Karpas-422 (cell line): ENCODE measurements around the gene TMEM117. TPM values are rescaled to one million over a fixed set of nuclear protein-coding genes. Genes with fewer than 3 reads are reported as not detected.

Experiments used
- DNase-seq: peaks from one replicate; pipeline ENCODE4 v3.0.0-alpha.2; 2015
- H2AFZ ChIP-seq: fragments of 200-600 bp; sonication (generic); 2 replicates; pipeline ENCODE4 v1.6.1; 2014; ENCODE audit warnings: antibody characterized with exemption, low read length, mixed read lengths
- H3K27ac ChIP-seq: fragments of 200-600 bp; sonication (generic); 2 replicates; pipeline ENCODE4 v1.5.1; 2014; ENCODE audit warnings: mild to moderate bottlenecking, low read length, moderate library complexity
- H3K27me3 ChIP-seq: fragments of 200-600 bp; sonication (generic); 2 replicates; pipeline ENCODE4 v1.6.1; 2014; ENCODE audit warnings: low read length, mixed read lengths
- H3K36me3 ChIP-seq: fragments of 200-600 bp; sonication (generic); 2 replicates; pipeline ENCODE4 v1.6.1; 2014; ENCODE audit warnings: low read length, mixed read lengths; ENCODE audit not compliant: insufficient read depth
- H3K4me1 ChIP-seq: fragments of 200-600 bp; sonication (generic); 2 replicates; pipeline ENCODE4 v1.6.1; 2014; ENCODE audit warnings: mild to moderate bottlenecking, low read length, mixed read lengths
- H3K4me2 ChIP-seq: fragments of 200-600 bp; sonication (generic); 2 replicates; pipeline ENCODE4 v1.6.1; 2014; ENCODE audit warnings: low read length, low read depth, mild to moderate bottlenecking; ENCODE audit not compliant: poor library complexity, severe bottlenecking
- H3K4me3 ChIP-seq: fragments of 200-600 bp; sonication (generic); 2 replicates; pipeline ENCODE4 v1.5.1; 2014; ENCODE audit warnings: mild to moderate bottlenecking, antibody characterized with exemption, low read length, mixed read lengths
- H3K79me2 ChIP-seq: fragments of 200-600 bp; sonication (generic); 2 replicates; pipeline ENCODE4 v1.6.1; 2014; ENCODE audit warnings: mild to moderate bottlenecking, low read length, mixed read lengths
- H3K9ac ChIP-seq: fragments of 200-600 bp; sonication (generic); 2 replicates; pipeline ENCODE4 v1.6.0; 2014; ENCODE audit warnings: low read length
- H3K9me2 ChIP-seq: fragments of 200-600 bp; sonication (generic), shearing (Covaris generic); replicated peaks from 2 replicates; pipeline ENCODE4 v1.6.0; 2014; ENCODE audit warnings: mild to moderate bottlenecking, low read length, moderate library complexity; ENCODE audit not compliant: insufficient read depth
- H3K9me3 ChIP-seq: fragments of 300-700, 200-600 bp; sonication (generic); 2 replicates; pipeline ENCODE4 v1.6.1; 2014; ENCODE audit warnings: low read length, mixed read lengths
- H4K20me1 ChIP-seq: fragments of 200-600 bp; sonication (generic); 2 replicates; pipeline ENCODE4 v1.6.1; 2014; ENCODE audit warnings: mild to moderate bottlenecking, antibody characterized with exemption, low read length, low read depth; ENCODE audit not compliant: insufficient read depth
- total RNA-seq: library from RNA; depleted of rRNA; stranded (reverse); fragments of >200 nt; shearing (Covaris generic); gene quantifications from 2 replicates; pipeline ENCODE4 v1.2.3, GENCODE V29; 2014; ENCODE audit warnings: low replicate concordance

Gene TMEM117
- total RNA-seq, 1 experiment from 2014 or later = 13.3 TPM

DNA sequence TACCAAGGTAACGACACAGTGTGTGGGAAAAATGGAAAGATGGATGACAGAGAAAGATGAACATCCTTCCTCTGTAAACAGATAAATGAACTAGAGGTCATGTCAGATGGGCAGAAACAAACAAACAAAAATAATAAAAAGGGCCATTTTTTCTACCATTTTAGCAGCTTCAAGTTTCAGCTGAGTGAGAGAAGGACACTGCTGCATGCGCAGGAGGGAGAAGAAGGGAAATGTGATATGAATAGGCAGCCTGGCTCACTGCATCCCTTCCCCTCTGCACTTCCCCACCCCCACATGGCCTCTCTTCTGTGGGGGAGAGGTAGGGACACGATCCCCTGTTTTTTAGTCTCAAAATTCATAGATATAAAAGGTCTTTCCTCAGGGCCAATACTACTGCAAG is 548.3 kb downstream of the TMEM117 start:
- no peaks in the 10 kb centered on the region for H3K36me3 ChIP-seq
- no peak overlapping the region for H2AFZ ChIP-seq
- no peaks in the 10 kb centered on the region for H3K27me3 ChIP-seq
- H3K4me2 ChIP-seq = no peak overlapping the region
- H4K20me1 ChIP-seq = no peaks in the 10 kb centered on the region
- H3K9ac ChIP-seq = no peak overlapping the region
- H3K27ac ChIP-seq = no peak overlapping the region
- H3K4me1 ChIP-seq = no peaks in the 10 kb centered on the region
- H3K79me2 ChIP-seq = no peaks in the 10 kb centered on the region
- DNase-seq = no peak
- H3K9me3 ChIP-seq = no peaks in the 10 kb centered on the region
- H3K4me3 ChIP-seq = no peak overlapping the region
- no peaks in the 10 kb centered on the region for H3K9me2 ChIP-seq

DNA sequence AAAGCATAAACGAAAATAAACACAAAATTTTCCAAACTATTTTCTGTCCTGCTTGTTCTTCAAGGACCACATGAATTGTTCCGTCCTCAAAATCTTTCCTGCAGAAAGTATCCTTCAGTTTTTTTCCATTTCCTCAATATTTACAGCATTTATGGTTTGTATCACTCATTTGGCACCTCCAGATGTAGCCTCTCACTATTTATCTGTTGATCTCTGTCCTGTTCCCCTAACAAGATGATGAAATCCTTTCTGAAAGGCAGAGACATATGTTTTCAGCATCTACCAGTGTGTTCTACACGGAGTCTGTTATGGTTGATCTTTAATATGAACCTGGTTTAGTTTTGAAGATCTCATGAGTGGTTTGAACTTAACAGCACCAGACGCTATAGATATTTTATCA is 550.1 kb downstream of the TMEM117 start:
- Histone ChIP-seq H3K9ac (no peak overlapping the region), H3K9me2 (no peaks in the 10 kb centered on the region), H3K27ac (no peak overlapping the region), H3K4me3 (no peak overlapping the region), H3K9me3 (no peaks in the 10 kb centered on the region), H3K36me3 (no peaks in the 10 kb centered on the region), H2AFZ (no peak overlapping the region), H3K27me3 (no peaks in the 10 kb centered on the region), H3K4me1 (no peaks in the 10 kb centered on the region), H3K4me2 (no peak overlapping the region), H3K79me2 (no peaks in the 10 kb centered on the region), H4K20me1 (no peaks in the 10 kb centered on the region)
- no peak for DNase-seq

DNA sequence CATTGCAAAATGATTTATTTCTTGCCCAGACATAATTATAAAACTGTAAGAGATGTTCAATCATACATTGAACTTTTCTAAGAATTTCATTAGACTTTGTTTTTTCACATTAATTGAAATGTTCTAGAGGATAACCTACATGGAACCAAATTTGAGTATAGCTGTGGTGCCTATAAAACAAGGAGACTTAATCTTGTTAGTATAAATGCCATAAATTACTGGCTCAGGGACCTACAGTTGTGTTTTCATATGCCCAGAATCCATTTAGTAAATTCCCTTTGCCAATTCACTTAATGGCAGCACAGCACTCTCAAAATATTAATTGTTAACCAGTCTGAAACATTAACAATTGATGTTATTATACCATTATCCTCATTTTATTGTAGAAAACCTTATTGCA is 551.7 kb downstream of the TMEM117 start:
- Histone ChIP-seq H3K9ac (no peak overlapping the region), H2AFZ (no peak overlapping the region), H3K9me3 (no peaks in the 10 kb centered on the region), H3K4me1 (no peaks in the 10 kb centered on the region), H3K79me2 (no peaks in the 10 kb centered on the region), H3K27ac (no peak overlapping the region), H3K36me3 (no peaks in the 10 kb centered on the region), H3K4me3 (no peak overlapping the region), H4K20me1 (no peaks in the 10 kb centered on the region), H3K9me2 (no peaks in the 10 kb centered on the region), H3K27me3 (no peaks in the 10 kb centered on the region), H3K4me2 (no peak overlapping the region)
- no peak for DNase-seq

DNA sequence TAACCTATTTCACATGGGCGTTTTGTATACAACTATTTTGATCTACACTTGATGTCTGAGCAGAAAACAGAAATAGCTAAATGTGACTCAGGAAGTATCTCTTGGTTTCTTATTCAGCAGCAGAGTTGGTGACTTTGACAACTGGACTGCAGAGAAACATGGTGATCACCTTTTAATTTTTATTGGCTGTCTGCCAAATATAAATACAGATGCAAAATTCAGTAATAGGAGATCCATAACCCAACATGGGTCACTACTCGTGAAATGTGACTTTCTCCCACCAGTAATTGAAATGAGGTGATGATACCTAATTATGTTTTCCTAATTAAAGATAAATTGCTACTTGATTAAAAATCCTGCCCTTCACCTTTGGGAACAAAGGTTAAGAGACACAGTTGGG is 553.2 kb downstream of the TMEM117 start:
- Histone ChIP-seq H3K4me3 (no peak overlapping the region), H3K4me1 (no peaks in the 10 kb centered on the region), H3K79me2 (no peaks in the 10 kb centered on the region)

DNA sequence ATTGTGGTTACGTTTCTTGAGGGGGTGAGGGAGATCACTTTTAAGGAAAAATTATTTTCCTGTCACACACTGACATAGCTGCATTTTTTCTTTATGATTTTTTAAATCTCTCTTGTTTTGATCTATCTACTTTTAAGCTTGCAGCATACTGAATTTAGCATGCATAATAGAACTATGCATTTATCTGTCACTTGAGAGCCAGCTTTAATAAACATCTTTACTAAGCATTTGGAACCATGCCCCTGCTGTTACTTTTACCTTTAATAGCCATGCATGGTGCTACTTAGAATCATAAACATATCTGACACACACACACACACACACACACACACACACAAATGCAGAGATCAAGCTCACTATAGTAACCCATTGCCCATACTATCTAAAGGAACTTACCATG is 554.0 kb downstream of the TMEM117 start:
- Histone ChIP-seq H3K4me3 (no peak overlapping the region), H3K9ac (no peak overlapping the region), H3K79me2 (no peaks in the 10 kb centered on the region), H3K4me2 (no peak overlapping the region), H3K27ac (no peak overlapping the region), H3K27me3 (no peaks in the 10 kb centered on the region), H3K4me1 (no peaks in the 10 kb centered on the region), H2AFZ (no peak overlapping the region), H3K36me3 (no peaks in the 10 kb centered on the region), H4K20me1 (no peaks in the 10 kb centered on the region), H3K9me3 (no peaks in the 10 kb centered on the region), H3K9me2 (no peaks in the 10 kb centered on the region)
- peak; percentile 44 for DNase-seq

More for the DNA sequence above, 553.2 kb downstream of the TMEM117 start:
- Histone ChIP-seq H3K36me3 (no peaks in the 10 kb centered on the region), H2AFZ (no peak overlapping the region), H3K4me2 (no peak overlapping the region), H3K9me2 (no peaks in the 10 kb centered on the region), H3K9ac (no peak overlapping the region), H3K27me3 (no peaks in the 10 kb centered on the region), H3K27ac (no peak overlapping the region), H4K20me1 (no peaks in the 10 kb centered on the region), H3K9me3 (no peaks in the 10 kb centered on the region)
- no peak for DNase-seq

DNA sequence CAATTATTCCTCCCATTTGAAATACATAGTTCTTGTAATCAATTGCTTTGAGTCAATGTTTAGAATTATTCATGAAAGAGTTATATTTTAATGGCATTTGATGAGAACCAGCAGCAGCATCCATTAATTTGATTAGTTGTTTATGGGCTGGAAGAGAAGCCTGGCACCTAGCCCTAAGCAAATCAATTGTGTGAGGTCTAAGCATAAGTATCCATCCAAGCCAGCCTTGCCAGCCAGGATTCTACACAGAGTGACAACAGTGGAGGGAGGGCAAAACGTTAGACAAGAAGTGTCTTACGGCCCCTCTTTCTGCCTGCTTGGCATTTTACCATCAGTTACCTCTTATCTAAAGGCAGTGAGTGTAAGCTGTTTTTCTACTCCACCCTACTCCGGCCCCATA is 561.8 kb downstream of the TMEM117 start:
- Histone ChIP-seq H3K4me3 (no peak overlapping the region), H3K27ac (no peak overlapping the region), H3K79me2 (no peaks in the 10 kb centered on the region), H3K27me3 (no peaks in the 10 kb centered on the region), H3K36me3 (no peaks in the 10 kb centered on the region), H3K9ac (no peak overlapping the region), H3K4me1 (no peaks in the 10 kb centered on the region), H3K9me2 (no peaks in the 10 kb centered on the region), H2AFZ (no peak overlapping the region), H4K20me1 (no peaks in the 10 kb centered on the region), H3K9me3 (no peaks in the 10 kb centered on the region), H3K4me2 (no peak overlapping the region)
- DNase-seq = no peak

DNA sequence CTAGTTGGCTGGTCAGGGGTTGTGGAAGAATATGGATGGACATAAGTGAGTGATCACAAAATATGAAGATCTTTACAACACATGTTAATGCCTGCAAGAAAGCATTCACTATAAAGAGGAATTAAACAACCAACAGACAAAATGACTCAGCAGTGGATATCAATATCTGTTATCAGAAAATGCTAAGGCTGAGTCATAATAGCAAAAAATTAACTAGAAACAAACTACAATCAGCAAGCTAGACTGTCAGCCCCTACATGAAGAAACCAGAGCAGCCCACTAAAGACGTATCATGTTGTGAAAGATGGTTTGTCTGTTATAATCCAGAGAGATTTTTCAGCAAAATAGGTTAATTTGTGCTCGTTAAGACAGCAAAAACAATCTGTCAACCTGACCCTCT is 567.3 kb downstream of the TMEM117 start:
- no peak overlapping the region for H3K27ac ChIP-seq
- H3K9ac ChIP-seq = no peak overlapping the region
- H4K20me1 ChIP-seq = no peaks in the 10 kb centered on the region
- H3K9me2 ChIP-seq = no peaks in the 10 kb centered on the region
- no peaks in the 10 kb centered on the region for H3K9me3 ChIP-seq
- H3K4me2 ChIP-seq = no peak overlapping the region
- H3K79me2 ChIP-seq = no peaks in the 10 kb centered on the region
- no peaks in the 10 kb centered on the region for H3K27me3 ChIP-seq
- no peak for DNase-seq
- H3K36me3 ChIP-seq = no peaks in the 10 kb centered on the region
- H2AFZ ChIP-seq = no peak overlapping the region
- H3K4me3 ChIP-seq = no peak overlapping the region
- no peaks in the 10 kb centered on the region for H3K4me1 ChIP-seq

DNA sequence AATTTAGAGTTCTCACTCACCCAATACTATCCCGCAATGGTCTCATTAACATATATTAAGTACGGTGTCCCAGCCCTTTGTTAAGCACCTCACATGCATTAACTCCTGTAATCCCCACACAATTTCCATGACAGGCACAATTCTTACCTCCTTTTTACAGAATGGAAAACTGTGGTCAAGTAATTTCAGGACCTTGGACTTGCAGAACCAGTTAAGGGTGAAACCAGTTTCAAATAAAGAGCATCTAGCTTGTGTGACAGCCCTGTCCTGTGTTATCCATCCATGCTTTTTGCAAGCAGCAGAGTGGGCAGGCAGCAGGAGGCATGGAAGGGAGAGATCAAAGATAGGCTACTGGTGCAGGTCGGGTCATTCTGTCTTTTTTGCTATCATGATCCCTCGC is 569.4 kb downstream of the TMEM117 start:
- H3K4me2 ChIP-seq = no peak overlapping the region
- no peaks in the 10 kb centered on the region for H3K4me1 ChIP-seq
- H3K9ac ChIP-seq = no peak overlapping the region
- H3K9me2 ChIP-seq = no peaks in the 10 kb centered on the region
- no peak overlapping the region for H3K27ac ChIP-seq
- no peaks in the 10 kb centered on the region for H3K79me2 ChIP-seq
- no peak overlapping the region for H2AFZ ChIP-seq
- H3K36me3 ChIP-seq = no peaks in the 10 kb centered on the region
- H4K20me1 ChIP-seq = no peaks in the 10 kb centered on the region
- H3K27me3 ChIP-seq = no peaks in the 10 kb centered on the region
- no peak overlapping the region for H3K4me3 ChIP-seq
- DNase-seq = no peak
- H3K9me3 ChIP-seq = no peaks in the 10 kb centered on the region

DNA sequence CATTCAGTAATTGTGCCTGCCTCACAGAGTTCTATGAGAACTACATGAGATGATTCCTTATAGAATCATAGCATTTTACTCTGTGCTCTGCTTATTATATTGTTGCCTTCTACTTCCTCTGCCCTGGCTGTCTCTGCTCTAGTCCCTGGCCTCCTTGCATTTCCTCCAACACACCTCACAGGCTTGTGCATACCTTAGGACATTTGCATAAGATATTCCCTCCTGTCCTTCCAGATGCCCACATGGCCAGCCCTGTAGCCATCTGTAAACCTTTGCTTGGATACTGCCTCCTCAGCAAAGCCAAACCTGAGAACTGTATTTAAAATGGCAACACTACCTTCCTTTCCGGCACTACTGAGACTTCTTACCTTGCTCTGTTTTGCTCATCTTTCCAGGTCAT is 586.7 kb downstream of the TMEM117 start:
- H2AFZ ChIP-seq = no peak overlapping the region

More for the DNA sequence above, 586.7 kb downstream of the TMEM117 start:
- Histone ChIP-seq H3K27ac (no peak overlapping the region), H3K9ac (no peak overlapping the region), H3K9me2 (no peaks in the 10 kb centered on the region), H3K4me3 (no peak overlapping the region), H3K9me3 (no peaks in the 10 kb centered on the region), H3K4me1 (no peaks in the 10 kb centered on the region), H3K36me3 (no peaks in the 10 kb centered on the region), H3K4me2 (no peak overlapping the region), H3K27me3 (no peaks in the 10 kb centered on the region), H3K79me2 (no peaks in the 10 kb centered on the region), H4K20me1 (no peaks in the 10 kb centered on the region)
- DNase-seq = no peak
